HepG2 (cell line): ENCODE measurements around the gene TNFRSF1B. TPM values are rescaled to one million over a fixed set of nuclear protein-coding genes. Genes with fewer than 3 reads are reported as not detected.

Source experiments
- ATAC-seq: fragments of 200-7000 bp; cut with Tn5 transposase; 3 replicates; pipeline ENCODE4 v1.9.1; 2020; ENCODE audit warnings: mild to moderate bottlenecking, moderate library complexity
- BruUV-seq: library from RNA; stranded (reverse); fragments of 400-500 nt; replicated peaks from 2 replicates; lab custom pipeline; 2021; lab: Mats Ljungman, UMichigan
- CTCF ChIA-PET: fragments of 300-600 bp; formaldehyde crosslinking; extraction: SDS; loops from one replicate; lab custom pipeline; 2021; ENCODE audit warnings: low total read pairs, inconsistent platforms, low intra/inter-chr PET ratio; lab: Yijun Ruan, JAX
- POLR2A ChIA-PET: fragments of 350-600 bp; sonication (Branson Sonifier 250); formaldehyde crosslinking; loops from one replicate; lab custom pipeline; 2020; ENCODE audit warnings: antibody characterized with exemption, inconsistent platforms; lab: Yijun Ruan, JAX
- DNase-seq: peaks from one replicate; pipeline ENCODE4 v3.0.0-alpha.2; 2015; ENCODE audit warnings: low spot score
- FAIRE-seq: peaks from 3 replicates; lab custom pipeline; 2011; peaks lifted over from hg19 to GRCh38; lab: Jason Lieb, UNC
- H2AFZ ChIP-seq: one replicate; pipeline ENCODE4 v1.6.1; 2011; ENCODE audit warnings: low read length, inconsistent platforms
- H3K27ac ChIP-seq: fragments of 300-600 bp; 3 replicates; pipeline ENCODE4 v1.8.0; 2011; ENCODE audit warnings: mixed run types, mild to moderate bottlenecking, mixed read lengths, low read length, inconsistent platforms; ENCODE audit not compliant: insufficient read depth; ENCODE audit errors: extremely low read length
- H3K27me3 ChIP-seq, 2 experiments: fragments of 200-600 bp in 1 of 2; 2 replicates in 1 of 2; 3 replicates in 1 of 2; pipeline versions ENCODE4 v1.6.0 to v1.8.0; 2011; ENCODE audit warnings: low read length in 2 of 2, mild to moderate bottlenecking in 2 of 2, moderate library complexity in 2 of 2, inconsistent platforms in 1 of 2; ENCODE audit not compliant: insufficient read depth in 2 of 2, control insufficient read depth in 1 of 2
- H3K36me3 ChIP-seq, 2 experiments: fragments of 200-600 bp in 1 of 2; replicated peaks in 1 of 2; 2 replicates in 1 of 2; 3 replicates in 1 of 2; pipeline versions ENCODE4 v1.5.1 to v1.8.0; 2011; ENCODE audit warnings: low read length in 2 of 2, inconsistent platforms in 1 of 2; ENCODE audit not compliant: insufficient read depth in 2 of 2, control insufficient read depth in 1 of 2
- H3K4me1 ChIP-seq: 2 replicates; pipeline ENCODE4 v1.5.1; 2012; ENCODE audit warnings: low read length, inconsistent platforms; ENCODE audit not compliant: insufficient read depth
- H3K4me2 ChIP-seq: 2 replicates; pipeline ENCODE4 v1.6.0; 2011; ENCODE audit warnings: low read depth, low read length, inconsistent platforms
- H3K4me3 ChIP-seq, 3 experiments: fragments of 200-600 bp in 1 of 3; sonication (generic), shearing (Covaris generic) in 1 of 3; replicated peaks in 1 of 3; 2 replicates each; pipeline ENCODE4 v1.5.1; 2011 to 2016; ENCODE audit warnings: low read length in 3 of 3, inconsistent platforms in 2 of 3, low read depth in 2 of 3, mild to moderate bottlenecking in 2 of 3, control low read depth in 1 of 3, mixed read lengths in 1 of 3; ENCODE audit not compliant: insufficient read depth in 1 of 3
- H3K79me2 ChIP-seq: one replicate; pipeline ENCODE4 v1.6.1; 2011; ENCODE audit warnings: low read length, inconsistent platforms; ENCODE audit not compliant: insufficient read depth
- H3K9ac ChIP-seq: 2 replicates; pipeline ENCODE4 v1.6.0; 2011; ENCODE audit warnings: mild to moderate bottlenecking, low read depth, low read length, inconsistent platforms; ENCODE audit not compliant: insufficient read depth
- H3K9me3 ChIP-seq: 2 replicates; pipeline ENCODE4 v1.5.1; 2012; ENCODE audit warnings: mild to moderate bottlenecking, low read length
- H4K20me1 ChIP-seq: 2 replicates; pipeline ENCODE4 v1.6.0; 2011; ENCODE audit warnings: inconsistent platforms, mild to moderate bottlenecking, low read length, moderate library complexity; ENCODE audit not compliant: insufficient read depth
- ATF1 ChIP-seq: IDR thresholded peaks from 2 replicates; pipeline ENCODE4 v1.6.1; 2016; ENCODE audit warnings: mild to moderate bottlenecking, control low read depth
- CEBPZ ChIP-seq: IDR thresholded peaks from 2 replicates; pipeline ENCODE4 v1.6.1; 2012; ENCODE audit warnings: low read length, improper control_type of control experiment
- NFYB ChIP-seq: sonication (generic); formaldehyde crosslinking; IDR thresholded peaks from 2 replicates; pipeline ENCODE4 v1.4.0; 2020; ENCODE audit warnings: missing genetic modification reagents
- SPEN ChIP-seq: sonication (generic); formaldehyde crosslinking; IDR thresholded peaks from 2 replicates; pipeline ENCODE4 v1.5.1; 2020; ENCODE audit warnings: low read depth, mild to moderate bottlenecking, missing genetic modification reagents
- TAF1 ChIP-seq: sonication (generic); formaldehyde crosslinking; IDR thresholded peaks from 2 replicates; pipeline ENCODE4 v1.4.0; 2020; ENCODE audit warnings: missing genetic modification reagents
- XBP1 ChIP-seq: sonication (generic); formaldehyde crosslinking; IDR thresholded peaks from 2 replicates; pipeline ENCODE4 v1.5.0; 2020; ENCODE audit warnings: missing genetic modification reagents
- ZFX ChIP-seq: sonication (generic); formaldehyde crosslinking; IDR thresholded peaks from 2 replicates; pipeline ENCODE4 v1.4.0; 2020; ENCODE audit warnings: mild to moderate bottlenecking, low read depth, missing genetic modification reagents, moderate library complexity
- ZNF331 ChIP-seq: sonication (generic); formaldehyde crosslinking; IDR thresholded peaks from 2 replicates; pipeline ENCODE4 v1.4.0; 2020; ENCODE audit warnings: missing genetic modification reagents
- ZNF501 ChIP-seq: sonication (generic); formaldehyde crosslinking; IDR thresholded peaks from 2 replicates; pipeline ENCODE4 v1.5.1; 2020; ENCODE audit warnings: mild to moderate bottlenecking, moderate library complexity, missing genetic modification reagents
- ZNF768 ChIP-seq: sonication (generic); formaldehyde crosslinking; IDR thresholded peaks from 2 replicates; pipeline ENCODE4 v1.4.0; 2020; ENCODE audit warnings: missing genetic modification reagents
- ZNF788 ChIP-seq: sonication (generic); formaldehyde crosslinking; IDR thresholded peaks from 2 replicates; pipeline ENCODE4 v1.5.0; 2020; ENCODE audit warnings: mild to moderate bottlenecking, missing genetic modification reagents, borderline replicate concordance
- ZNF883 ChIP-seq: sonication (generic); formaldehyde crosslinking; IDR thresholded peaks from 2 replicates; pipeline ENCODE4 v1.5.1; 2020; ENCODE audit warnings: mild to moderate bottlenecking, missing genetic modification reagents; ENCODE audit errors: not compliant biosample characterization
- WGBS: methylation state at CpG from one replicate; pipeline ENCODE4 v1.1.6; 2017; ENCODE audit warnings: low lambda C conversion rate; 5-methylcytosine and 5-hydroxymethylcytosine counted together
- in situ Hi-C: cut with HindIII; loops from 2 replicates; pipeline ENCODE4 v1.10.0; 2017; ENCODE audit warnings: low pct_unique_long_range_greater_than_20kb; ENCODE audit not compliant: extremely low pct_ligation_motif_present
- intact Hi-C: fragments of 100-400 bp; cut with micrococcal nuclease; formaldehyde crosslinking; loops from one replicate; pipeline ENCODE4 v1.10.0; 2022; ENCODE audit not compliant: unreplicated experiment
- polyA plus RNA-seq, 8 experiments: library from polyadenylated mRNA; depleted of rRNA in 3 of 8; stranded (reverse) in 7 of 8; unstranded in 1 of 8; fragments of >200 nt; fragmentation: Illumina TruSeq in 4 of 8; extraction: Trizol in 4 of 8; gene quantifications; 2 replicates each; pipeline versions ENCODE4 v1.2.1 to v1.2.3, GENCODE V29; 2011 to 2016; ENCODE audit warnings: low read depth in 4 of 8, missing spikeins in 1 of 8, mixed read lengths in 1 of 8; ENCODE audit not compliant: insufficient read depth in 1 of 8
- total RNA-seq, 5 experiments: library from RNA; depleted of rRNA; stranded (reverse); fragments of >200 nt; fragmentation: Illumina TruSeq; extraction: Trizol; gene quantifications; 2 replicates each; pipeline ENCODE4 v1.2.3, GENCODE V29; 2016; ENCODE audit warnings: low read depth in 1 of 5

Gene TNFRSF1B
- total and polyA plus RNA-seq, 2 of the 13 experiments (the other 11 are each of a cell fraction or from before 2014, with no cell fraction given), result 0.04 to 0.11 TPM

- Histone ChIP-seq H3K9ac (0 out of 2 replicates have a peak overlapping the region, but pooled peaks have one; percentile 16), H3K4me2 (peak overlapping the region; percentile 62), H3K79me2 (no peaks in the 10 kb centered on the region), H3K4me1 (peaks cover 44% of the 10 kb centered on the region), H3K36me3 (no peaks in the 10 kb centered on the region), H3K27me3 (peaks cover 11 to 32% of the 10 kb centered on the region in 2 experiments; a peak in 3 of 5 replicates), H2AFZ (no peak overlapping the region), H3K4me3 (peak overlapping the region in 1 of 3 experiments; percentile 51; a peak in 1 of 6 replicates), H4K20me1 (no peaks in the 10 kb centered on the region), H3K9me3 (no peaks in the 10 kb centered on the region), H3K27ac (no peak overlapping the region)
- ATAC-seq, result peak; percentile 79
- WGBS, result 0% methylated on average over 5 of the region's 19 CpGs
- TF ChIP-seq ZFX (0 out of 2 replicates have a peak, but pooled peaks have one; percentile 36), NFYB (no peak), ZNF883 (peak; percentile 24)
- DNase-seq, result no peak
- in situ Hi-C loops, result no loop called here
- no peak for FAIRE-seq
- ChIA-PET CTCF (no interaction called here), POLR2A (interaction anchor here (0.5 kb wide), 1 partner anchor 429 kb away, joined by 4 read pairs; no protein-coding TSS in a partner anchor)
- no TSS peak for BruUV-seq
- intact Hi-C loops, result no loop called here
These were observed 18.5 kb downstream of the TNFRSF1B start for GRCh38 chr1:12185036-12185917.

- CTCF ChIA-PET, result no interaction called here
- Histone ChIP-seq H4K20me1 (no peaks in the 10 kb centered on the region), H3K4me3 (peak overlapping the region in 1 of 3 experiments; percentile 51; a peak in 1 of 6 replicates)
- WGBS, result 11% methylated on average over 7 of the region's 13 CpGs
- TF ChIP-seq ZNF501 (no peak), SPEN (CRISPR knock-in tag) (no peak), XBP1 (CRISPR knock-in tag) (no peak), CEBPZ (no peak), ZNF788 (CRISPR knock-in tag) (no peak), ZNF331 (CRISPR knock-in tag) (no peak), ZNF768 (CRISPR knock-in tag) (peak; percentile 90), TAF1 (no peak), ATF1 (CRISPR knock-in tag) (no peak)
- TF ChIP-seq, all 625 proteins: peak for 1
- peaks cover 8 to 31% of the 10 kb centered on the region in 2 experiments; a peak in 4 of 5 replicates for H3K27me3 ChIP-seq
- H3K9me3 ChIP-seq, result no peaks in the 10 kb centered on the region
- DNase-seq (no peak), ATAC-seq (peak; percentile 36), FAIRE-seq (no peak)
- H3K27ac ChIP-seq, result no peak overlapping the region
- H2AFZ ChIP-seq, result no peak overlapping the region
- H3K9ac ChIP-seq, result peak overlapping the region; percentile 16; the same call in 1 of the 2 replicates
- intact Hi-C loops (no loop called here), in situ Hi-C loops (no loop called here)
- BruUV-seq, result no TSS peak
- H3K4me1 ChIP-seq, result peaks cover 44% of the 10 kb centered on the region
- POLR2A ChIA-PET, result no interaction called here
- peak overlapping the region; percentile 62 for H3K4me2 ChIP-seq
- H3K79me2 ChIP-seq, result no peaks in the 10 kb centered on the region
- H3K36me3 ChIP-seq, result no peaks in the 10 kb centered on the region
These were observed 19.3 kb downstream of the TNFRSF1B start for GRCh38 chr1:12185918-12186678.
